Bronchial epithelial cell (primary cell): ENCODE measurements around the gene ASIC1. TPM values are rescaled to one million over a fixed set of nuclear protein-coding genes. Genes with fewer than 3 reads are reported as not detected.

Experiments used
- DNase-seq: peaks from one replicate; pipeline ENCODE4 v3.0.0-alpha.2; 2010; ENCODE audit warnings: low read depth
- FAIRE-seq: peaks from 2 replicates; lab custom pipeline; 2011; peaks lifted over from hg19 to GRCh38; lab: Jason Lieb, UNC
- H3K27me3 ChIP-seq: 2 replicates; pipeline ENCODE4 v1.5.1; 2011; ENCODE audit warnings: low read length; ENCODE audit not compliant: control insufficient read depth, insufficient read depth
- H3K36me3 ChIP-seq: 2 replicates; pipeline ENCODE4 v1.5.1; 2011; ENCODE audit warnings: low read length; ENCODE audit not compliant: control insufficient read depth, insufficient read depth
- H3K4me3 ChIP-seq: 2 replicates; pipeline ENCODE4 v1.5.1; 2011; ENCODE audit warnings: mild to moderate bottlenecking, low read depth, low read length, control low read depth
- CTCF ChIP-seq: IDR thresholded peaks from 2 replicates; pipeline ENCODE4 v1.5.1; 2011; ENCODE audit warnings: mild to moderate bottlenecking, moderate library complexity, low read length, control low read depth, inconsistent platforms; ENCODE audit not compliant: insufficient read depth, severe bottlenecking
- total RNA-seq: library from RNA; depleted of rRNA; stranded (reverse); fragments of >200 nt; gene quantifications from 2 replicates; pipeline ENCODE4 v1.2.1, GENCODE V29; 2014

ASIC1 gene
- total RNA-seq, 1 donor from 2014 or later, result 1.3 TPM

GRCh38 chr12:50018154-50018553 is 39.2 kb upstream of the ASIC1 start:
- TF ChIP-seq CTCF, result no peak
- no peaks in the 10 kb centered on the region for H3K36me3 ChIP-seq
- no peaks in the 10 kb centered on the region for H3K27me3 ChIP-seq
- FAIRE-seq (no peak), DNase-seq (no peak)
- H3K4me3 ChIP-seq, result no peak overlapping the region

DNA sequence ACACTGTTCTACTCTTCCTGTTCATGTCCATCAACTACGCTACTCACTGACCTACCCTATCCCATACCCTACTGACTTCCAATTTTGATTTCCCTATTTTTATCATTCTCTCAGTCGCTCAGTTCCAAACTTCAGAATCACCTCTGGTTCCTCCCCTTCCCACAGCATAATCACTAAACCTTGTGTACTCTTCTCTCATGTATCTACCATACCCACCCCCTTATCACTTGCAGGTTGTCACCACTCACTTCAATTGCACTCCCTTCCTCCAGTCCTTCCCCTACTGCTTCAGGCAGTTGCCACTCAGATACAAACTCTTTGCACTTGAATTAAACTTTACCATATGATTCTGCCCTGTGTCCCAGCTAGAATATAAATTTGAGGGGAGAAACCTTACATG is 38.4 kb upstream of the ASIC1 start:
- Histone ChIP-seq H3K27me3 (no peaks in the 10 kb centered on the region), H3K36me3 (no peaks in the 10 kb centered on the region), H3K4me3 (no peak overlapping the region)
- DNase-seq (no peak), FAIRE-seq (no peak)
- TF ChIP-seq CTCF, result no peak

DNA sequence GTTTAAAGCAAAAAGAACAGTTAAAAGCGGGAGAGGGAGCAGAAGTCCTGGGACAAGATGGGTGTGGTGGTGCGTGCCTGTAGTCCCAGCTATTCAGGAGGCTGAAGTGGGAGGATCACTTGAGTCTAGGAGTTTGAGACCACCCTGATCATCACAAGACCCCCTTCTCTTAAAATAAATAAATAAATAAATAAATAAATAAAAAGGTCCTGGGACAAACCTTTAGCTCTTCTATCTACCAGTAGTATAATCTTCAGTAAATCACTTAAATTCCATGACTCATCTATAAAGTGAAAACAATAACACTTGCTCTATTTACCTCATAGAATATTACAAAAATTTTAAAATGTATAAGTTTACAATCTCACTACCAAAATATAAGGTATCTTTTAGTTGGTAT is 37.9 kb upstream of the ASIC1 start:
- H3K27me3 ChIP-seq, result no peaks in the 10 kb centered on the region
- H3K4me3 ChIP-seq, result no peak overlapping the region
- FAIRE-seq (no peak), DNase-seq (no peak)
- H3K36me3 ChIP-seq, result no peaks in the 10 kb centered on the region
- no peak for TF ChIP-seq CTCF

- no peak for TF ChIP-seq CTCF
- H3K27me3 ChIP-seq, result no peaks in the 10 kb centered on the region
- FAIRE-seq, result no peak
- DNase-seq, result no peak
- no peak overlapping the region for H3K4me3 ChIP-seq
- no peaks in the 10 kb centered on the region for H3K36me3 ChIP-seq
Observed at GRCh38 chr12:50021031-50021430, 36.4 kb upstream of the ASIC1 start.

- no peak for DNase-seq
- no peak for TF ChIP-seq CTCF
- no peak overlapping the region for H3K4me3 ChIP-seq
- no peaks in the 10 kb centered on the region for H3K36me3 ChIP-seq
- no peaks in the 10 kb centered on the region for H3K27me3 ChIP-seq
- no peak for FAIRE-seq
Observed at GRCh38 chr12:50022903-50023302, 34.5 kb upstream of the ASIC1 start.

DNA sequence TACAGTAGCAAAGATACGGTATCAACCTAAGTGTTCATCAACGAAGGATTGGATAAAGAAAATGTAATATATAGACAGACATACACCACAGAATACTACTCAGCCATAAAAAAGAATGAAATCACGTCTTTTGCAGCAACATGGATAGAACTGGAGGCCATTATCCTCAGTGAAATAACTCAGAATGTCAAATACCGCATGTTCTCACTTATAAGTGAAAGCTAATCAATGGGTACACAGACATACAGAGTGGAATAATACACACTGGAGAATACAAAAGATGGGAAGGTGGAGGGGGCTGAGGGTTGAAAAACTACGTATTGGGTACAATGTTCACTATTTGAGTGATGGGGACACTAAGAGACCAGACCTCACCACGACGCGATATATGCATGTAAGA is 33.2 kb upstream of the ASIC1 start:
- FAIRE-seq (no peak), DNase-seq (no peak)
- TF ChIP-seq CTCF, result no peak
- H3K4me3 ChIP-seq, result peak overlapping the region; percentile 81
- no peaks in the 10 kb centered on the region for H3K36me3 ChIP-seq
- no peaks in the 10 kb centered on the region for H3K27me3 ChIP-seq
